GM19035 (cell line): Measurements from ENCODE around the gene CAMKK1.

Experiments
- ATAC-seq: cut with Tn5 transposase; IDR thresholded peaks from one replicate; pipeline ENCODE4 v1.9.1; 2021; ENCODE audit not compliant: unreplicated experiment

Gene CAMKK1

DNA sequence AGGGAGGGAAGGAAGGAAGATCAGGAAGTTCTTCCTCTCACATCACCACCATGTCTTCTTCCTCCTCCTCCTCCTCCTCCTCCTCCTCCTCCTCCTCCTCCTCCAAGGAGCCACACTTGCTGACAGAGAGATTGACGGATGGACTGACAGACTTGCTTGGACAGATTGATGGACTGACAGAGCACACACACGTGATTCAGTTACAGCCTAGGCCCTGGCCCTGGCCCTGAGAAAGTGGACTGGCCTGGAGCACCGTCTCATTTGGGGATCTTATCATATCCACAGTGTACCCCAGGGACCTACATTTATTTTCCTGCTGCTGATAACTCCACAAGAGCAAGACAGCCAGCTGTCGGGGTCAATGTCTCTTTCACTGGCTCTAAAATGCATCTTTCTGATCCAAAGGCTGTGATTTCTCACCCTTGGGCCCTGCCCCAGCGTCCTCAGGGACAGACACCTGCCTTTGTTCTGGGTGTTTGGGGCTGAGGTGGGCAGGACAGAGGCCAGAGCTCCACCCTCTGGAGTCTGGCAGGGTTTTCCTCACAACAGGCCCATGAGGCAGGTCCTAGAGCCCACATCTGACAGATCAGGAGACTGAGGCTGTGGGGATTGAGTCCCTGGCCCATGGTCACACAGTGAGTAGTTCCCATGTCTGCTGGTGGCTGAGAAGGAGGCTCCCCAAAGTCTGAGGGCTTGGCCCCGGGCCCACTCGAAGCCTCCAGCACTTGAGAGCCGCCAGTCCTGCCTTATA lies 25.7 kb upstream of the CAMKK1 start:
- no peak for ATAC-seq

DNA sequence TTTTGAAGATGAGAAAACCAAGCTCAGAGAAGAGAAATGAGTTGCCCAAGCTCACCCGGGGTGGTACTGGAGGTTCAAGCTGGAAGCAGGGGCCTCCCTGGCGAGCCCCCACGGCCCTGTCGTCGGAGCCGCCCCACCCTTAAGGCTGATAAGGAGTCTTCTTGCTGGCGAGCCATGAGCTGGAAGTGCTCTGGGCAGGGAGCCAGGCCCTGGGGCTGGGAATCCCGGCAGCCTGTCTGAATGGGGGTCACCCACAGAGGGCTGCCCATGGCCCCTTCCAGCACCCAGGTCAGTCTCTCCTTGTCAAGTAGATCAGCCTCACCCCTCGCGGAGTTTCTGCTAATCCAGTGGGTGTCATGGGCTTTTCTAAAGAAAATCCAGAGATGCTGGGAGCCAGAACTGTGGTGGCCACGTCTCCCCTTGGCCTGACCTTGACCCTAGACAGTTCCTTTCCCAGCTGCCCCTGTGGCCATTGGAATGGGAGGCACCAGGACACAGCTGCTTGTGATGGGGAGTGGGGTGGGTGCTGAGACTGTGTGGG lies 24.6 kb upstream of the CAMKK1 start:
- ATAC-seq: no peak

DNA sequence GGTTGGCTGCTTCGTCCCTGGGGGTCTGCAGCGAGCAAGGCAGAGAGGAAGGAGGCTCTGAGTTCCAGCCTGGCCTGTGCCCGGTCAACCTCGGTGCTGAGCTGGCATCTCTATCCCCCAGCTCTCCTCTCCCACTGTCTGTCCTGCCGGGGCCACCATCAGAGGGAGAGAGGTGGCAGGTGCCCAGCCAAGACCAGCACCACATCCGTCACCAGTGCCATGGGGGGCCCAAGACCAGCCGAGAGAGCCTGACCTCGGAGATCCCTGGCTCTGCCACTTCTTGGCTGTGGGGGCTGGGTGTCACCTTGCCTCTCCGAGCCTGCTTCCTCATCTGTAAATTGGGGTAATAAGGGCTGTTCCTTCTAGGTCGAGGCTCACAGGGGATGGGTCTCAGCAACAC lies 24.0 kb upstream of the CAMKK1 start:
- no peak for ATAC-seq

DNA sequence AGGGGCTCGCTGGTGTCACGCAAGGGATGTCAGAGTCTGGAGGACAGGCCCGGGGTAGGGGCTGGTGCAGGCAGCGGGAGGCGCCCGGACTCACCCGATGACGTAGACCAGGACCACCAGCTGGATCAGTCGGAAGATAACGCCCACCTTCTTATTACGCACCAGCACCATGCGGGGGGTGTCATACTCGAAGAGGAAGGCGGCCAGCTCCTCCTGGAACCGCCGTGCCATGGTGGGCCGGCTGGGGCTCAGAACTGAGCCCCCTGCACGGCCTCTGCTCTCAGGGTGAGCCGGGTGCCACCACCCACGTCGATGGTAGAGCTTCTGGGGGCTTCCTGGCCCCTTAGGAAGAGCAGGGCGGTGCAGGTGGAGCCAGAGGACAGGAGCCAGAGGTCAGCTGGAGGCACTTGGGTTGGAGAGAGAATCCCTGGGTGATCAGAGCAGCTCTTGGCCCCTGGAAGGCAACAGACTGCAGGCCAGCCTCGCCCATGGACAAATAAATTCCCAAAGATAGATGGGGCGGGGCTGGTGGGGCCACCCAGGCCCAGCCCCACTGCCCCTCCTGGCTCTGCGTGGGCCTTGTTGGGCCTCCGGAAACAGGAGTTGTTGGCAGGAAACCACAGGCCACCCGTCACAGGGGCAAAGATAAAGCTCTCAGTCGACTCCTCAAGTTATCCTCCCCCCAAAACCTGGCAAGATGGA lies 23.3 kb upstream of the CAMKK1 start, which contains the start of gene P2RX1:
TSS of gene P2RX1 (minus strand) at position 471 of the 702 bp plus-strand sequence. CDS start at position 231, 240 bp downstream.
- ATAC-seq: no peak

DNA sequence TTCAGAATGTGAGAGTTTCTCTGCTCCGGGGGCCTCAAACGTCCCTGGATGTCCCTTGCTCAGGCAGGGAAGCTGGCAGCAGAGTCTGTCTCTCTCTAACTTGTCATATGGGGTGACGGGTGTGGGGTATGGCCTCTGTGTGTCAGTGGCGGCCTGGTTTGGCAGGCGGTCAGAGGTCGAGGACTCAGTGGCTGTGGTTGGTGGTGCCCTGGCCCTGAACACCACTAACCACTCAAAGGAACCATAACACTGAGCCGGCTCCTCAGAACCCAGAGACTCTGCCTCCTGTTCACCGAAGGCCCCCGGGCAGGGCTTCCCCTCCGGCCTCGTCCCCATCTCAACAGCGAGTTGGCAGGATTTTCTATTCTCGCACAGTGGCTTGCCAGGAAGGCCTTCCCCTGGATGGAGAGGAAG lies 22.7 kb upstream of the CAMKK1 start:
- ATAC-seq: no peak

DNA sequence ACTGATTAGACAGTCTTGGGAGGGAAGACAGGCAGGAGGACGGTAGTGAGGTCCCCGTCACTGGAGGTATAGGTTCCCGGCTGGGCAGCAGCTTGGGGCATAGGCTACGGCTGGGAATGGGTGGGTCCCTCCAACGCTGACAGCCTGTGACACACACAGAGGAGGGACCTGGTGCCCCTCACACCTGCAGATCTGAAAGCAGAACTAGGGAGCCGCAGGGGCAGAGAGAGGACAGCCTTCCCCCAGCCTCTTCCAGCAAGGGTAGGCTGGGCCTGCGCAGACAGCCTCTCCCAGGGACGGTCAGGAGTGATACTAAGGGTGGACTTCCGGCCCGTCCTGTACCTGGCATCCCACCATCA lies 21.4 kb upstream of the CAMKK1 start:
- peak; percentile 41 for ATAC-seq

DNA sequence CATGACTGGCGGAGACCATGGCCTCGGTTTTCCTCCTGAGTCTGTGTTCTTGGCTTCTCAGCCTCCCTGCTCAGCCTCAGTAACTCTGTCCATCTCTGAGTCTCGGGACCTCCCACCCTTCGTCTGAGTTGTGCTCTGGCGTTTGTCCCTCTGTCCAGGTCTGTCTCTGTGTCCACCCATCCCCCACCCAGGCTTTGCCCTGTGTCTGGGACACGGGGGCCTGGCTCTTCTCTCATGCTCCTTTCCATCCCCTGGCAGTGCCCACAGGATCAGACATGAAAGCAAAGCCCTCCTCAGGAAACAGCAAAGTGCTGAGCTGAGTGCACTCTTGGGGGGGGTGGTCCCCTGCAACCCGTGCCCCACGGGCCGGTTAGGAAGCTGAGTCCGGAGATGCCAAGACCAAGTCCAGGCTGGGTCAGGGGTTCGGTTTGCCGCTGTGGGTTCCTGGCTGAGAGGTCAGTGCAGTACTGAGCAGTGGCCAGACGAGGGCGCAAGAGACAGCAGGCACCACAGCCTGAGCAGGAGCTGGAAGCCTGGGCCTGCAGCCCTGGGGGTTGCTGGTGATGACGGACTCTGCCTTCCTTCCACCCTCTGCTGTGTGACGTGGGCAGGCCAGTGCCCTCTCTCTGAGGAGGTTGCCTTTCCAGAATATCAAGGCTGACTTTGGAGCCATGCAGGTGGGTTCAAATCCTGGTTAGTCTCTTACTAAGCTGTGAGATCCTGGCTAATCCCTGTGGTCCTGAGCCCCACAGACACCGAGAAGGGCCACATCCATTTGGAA lies 20.9 kb upstream of the CAMKK1 start:
- ATAC-seq: peak; percentile 50

DNA sequence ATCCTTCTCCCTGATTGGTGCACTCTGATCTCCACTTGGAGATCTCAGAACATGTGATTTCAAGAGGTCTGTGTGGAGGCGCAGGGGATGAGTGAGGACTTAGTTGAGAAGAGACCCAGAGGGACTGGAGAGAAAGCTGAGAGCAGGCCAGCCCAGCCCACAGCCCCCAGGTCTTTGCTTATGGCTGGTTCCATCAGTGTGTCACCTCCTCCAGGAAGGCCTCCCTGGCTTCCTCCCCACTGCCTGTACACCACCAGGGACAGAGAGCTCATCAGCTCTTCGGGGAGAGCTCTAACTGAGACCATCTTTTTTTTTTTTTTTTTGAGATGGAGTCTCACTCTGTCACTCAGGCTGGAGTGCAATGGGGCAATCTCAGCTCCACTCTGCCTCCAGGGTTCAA lies 20.0 kb upstream of the CAMKK1 start:
- no peak for ATAC-seq

DNA sequence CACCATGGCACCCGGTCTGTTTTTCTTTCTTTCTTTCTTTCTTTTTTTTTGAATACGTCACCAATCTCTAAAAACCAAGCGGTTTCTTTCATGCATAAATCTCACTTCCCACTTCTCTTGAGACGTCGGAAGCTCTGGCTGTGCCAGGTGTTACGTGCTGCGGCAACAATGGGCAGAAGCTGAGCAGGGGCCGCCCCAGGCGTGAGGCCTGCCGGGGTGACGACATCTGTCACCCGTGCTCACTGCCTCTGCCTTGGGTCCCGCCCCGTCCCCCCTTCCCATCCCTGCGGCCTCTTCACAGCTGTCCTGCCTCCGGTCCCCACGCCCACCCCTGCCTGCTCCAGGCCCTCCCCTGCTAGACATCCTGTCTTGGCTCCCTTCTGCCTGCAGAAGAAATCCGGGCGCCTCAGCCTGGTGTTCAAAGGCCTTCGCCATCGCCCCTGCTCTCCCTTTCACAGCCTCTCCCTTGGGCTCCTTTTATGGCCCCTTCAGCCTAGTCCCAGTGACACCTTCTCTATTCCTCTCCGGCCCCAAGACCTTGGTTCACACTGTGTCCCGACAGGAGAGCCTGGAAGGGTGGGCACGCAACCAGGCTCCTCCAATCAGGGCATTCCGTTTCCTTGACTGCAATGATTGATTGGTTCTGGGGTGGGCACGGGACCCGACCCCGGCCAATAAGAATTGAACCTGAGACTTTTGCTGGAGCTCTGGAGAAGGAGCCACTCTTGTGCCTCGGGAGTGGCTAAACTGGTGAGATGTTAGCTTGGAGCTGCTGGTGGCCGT lies 18.6 kb upstream of the CAMKK1 start:
- peak; percentile 77 for ATAC-seq

DNA sequence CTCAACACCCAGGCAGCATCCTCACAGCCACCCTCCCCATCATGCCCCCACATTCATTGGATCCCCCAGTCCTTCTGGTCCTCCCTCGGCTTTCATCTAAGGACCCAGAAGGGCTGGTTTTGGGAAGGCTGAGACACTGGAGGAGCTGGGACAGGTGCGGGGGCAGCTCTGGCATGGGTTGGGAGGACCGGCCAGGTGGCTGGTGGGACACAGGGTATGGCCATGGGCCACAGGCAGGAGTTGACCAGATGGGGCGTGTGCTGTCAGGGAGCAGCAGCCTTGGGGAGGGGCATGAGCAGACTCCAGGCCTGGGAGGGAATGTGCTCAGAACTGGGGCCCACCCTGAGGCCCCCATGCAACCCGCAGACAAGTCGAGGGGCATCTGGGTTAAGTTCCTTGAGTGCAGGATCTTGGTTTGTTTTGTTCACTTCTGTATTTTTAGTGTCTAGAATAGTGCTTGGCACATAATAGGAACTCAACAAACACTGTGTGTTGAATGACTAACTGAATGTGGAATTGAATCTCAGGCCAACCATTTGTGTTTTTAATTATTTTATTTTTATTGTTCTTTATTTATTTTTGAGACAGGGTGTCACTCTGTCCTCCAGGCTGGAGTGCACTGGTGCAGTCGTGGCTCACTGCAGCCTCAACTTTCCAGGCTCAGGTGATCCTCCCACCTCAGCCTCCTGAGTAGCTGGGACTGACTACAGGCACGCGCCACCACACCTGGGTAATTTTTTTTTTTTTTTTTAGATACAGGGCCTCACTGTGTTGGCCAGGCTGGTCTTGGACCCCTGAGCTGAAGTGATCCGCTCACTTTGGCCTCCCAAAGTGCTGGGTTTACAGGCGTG lies 17.8 kb upstream of the CAMKK1 start:
- no peak for ATAC-seq

DNA sequence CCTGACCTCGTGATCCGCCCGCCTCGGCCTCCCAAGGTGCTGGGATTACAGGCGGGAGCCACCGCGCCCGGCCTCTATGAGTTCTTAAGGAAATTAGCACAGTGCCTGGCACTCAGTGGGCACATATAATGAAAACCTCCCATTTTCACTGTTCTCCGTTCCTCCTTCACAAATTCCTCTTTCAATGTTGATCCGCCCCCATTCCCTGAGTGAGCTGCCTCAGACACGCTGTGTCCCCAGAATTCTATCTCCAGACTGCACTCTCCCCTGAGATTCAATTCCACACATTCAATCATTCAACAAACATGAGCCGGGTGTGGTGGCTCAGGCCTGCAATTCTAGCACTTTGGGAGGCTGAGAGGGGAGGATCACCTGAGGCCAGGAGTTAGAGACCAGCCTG lies 16.4 kb upstream of the CAMKK1 start:
- ATAC-seq: no peak

DNA sequence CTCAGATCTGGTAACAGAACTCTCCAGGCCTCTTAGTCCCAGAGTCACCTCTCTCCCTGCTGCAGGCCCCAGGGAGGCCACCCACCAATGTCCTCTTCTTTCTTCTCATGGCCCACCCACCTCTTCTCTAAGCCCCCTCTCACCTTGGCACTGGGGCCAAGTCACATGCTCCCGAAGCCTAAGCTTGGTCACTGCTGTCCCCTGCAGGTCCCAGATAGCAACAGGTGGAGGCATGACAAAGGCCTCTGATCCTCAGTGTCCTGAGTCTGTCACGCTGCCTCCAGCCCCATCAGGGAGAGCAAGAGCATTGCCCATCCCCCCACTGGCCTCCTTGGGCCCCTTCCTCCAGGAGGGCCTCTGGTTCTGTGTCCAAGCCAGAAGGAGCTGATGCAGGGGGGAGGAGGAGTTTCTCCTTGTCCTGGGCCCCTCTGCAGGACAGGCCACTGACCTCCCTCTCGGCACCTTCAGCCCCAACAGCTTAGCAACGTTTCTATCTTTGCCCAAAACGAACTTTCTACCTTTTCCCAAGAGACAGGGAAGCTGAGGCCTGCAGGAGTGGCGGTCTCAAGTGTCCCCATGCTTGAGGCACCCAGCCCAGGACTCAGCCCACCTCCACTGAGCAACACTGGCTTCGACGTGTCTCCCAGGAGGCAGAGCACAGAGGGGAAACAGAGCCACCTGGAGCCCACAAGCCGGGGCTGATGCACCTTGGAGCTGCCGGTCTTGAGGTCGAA lies 14.8 kb upstream of the CAMKK1 start:
- no peak for ATAC-seq

DNA sequence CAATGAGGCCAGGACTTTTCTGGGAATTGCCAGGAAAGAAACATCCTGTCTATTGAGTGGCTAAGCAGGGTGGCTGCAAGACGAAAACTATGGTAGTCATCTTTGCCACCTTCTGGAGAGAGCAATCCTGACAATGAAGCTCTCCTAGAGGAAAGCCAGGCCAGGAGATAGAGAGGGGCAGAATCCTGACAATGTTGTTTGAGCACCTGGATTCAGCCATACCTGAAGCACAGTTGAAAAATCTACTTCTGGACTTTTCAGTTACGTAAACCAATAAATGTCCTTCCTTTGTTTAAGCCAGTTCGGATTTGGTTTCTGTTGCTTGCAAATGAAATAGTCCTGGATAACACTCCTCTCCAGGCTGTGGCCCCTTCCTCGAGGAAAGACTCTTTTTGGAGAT lies 14.0 kb upstream of the CAMKK1 start:
- no peak for ATAC-seq

DNA sequence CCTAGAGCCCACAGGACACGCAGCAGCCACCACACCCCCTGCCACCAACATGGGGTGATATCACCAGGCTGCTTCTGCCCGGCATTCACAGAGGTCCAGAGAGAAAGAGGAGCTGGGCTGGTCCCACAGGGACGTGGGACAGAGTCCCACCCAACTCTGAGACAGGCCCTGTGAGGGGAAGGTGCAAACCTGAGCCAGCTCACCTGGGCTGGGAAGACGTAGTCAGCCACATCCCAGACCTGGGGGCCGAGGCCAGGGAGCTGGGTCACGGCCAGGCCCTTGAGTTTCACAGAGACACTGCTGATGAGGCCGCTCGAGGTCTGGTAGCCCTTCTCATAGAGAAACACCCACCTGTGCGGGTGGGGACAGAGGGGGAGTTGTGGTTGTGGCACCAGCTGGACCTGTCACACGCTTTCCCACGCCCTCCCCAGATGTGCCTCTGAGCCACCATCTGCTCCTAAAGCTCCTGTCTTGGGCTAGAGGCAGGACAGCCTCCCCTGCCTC lies 12.2 kb upstream of the CAMKK1 start:
- ATAC-seq: no peak

DNA sequence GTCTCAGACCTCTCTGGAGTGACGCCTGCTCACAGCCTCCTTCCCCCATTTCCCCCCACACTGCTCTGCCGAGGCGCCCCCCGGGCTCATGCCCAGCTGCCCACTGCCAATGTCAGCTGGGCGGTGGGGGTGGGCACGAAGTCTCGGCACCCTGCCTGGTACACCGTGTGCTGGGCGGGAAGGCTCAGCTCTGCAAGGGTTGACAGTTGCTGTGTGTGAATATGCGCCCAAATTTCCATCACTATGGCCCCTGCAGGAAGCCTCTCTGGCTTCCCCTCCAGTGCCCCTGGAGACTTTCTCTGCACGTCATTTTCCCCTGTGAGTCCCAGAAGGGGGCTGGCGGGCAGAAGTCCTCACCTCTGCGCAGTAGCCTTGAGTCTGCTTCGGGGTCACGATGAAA lies 11.6 kb upstream of the CAMKK1 start:
- no peak for ATAC-seq

DNA sequence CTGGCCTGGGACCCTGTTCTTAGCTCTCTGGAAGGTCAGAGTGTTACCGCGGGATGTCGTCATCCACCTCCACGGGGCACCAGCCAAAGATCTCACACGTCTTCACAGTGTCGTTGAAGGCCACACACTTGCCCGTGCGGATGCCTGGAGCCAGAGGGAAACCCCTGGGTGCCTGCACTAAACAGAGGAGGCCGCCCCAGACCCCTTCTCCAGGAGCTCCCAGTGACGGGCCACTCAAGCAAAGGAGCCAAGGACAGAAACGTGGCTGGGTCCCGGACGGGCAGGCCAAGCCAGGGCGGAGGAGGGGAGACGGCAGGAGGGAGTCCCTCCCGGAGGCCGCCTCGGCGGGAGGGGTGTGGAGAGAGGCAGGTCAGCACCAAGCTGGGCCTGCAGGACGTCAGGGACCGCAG lies 11.0 kb upstream of the CAMKK1 start:
- ATAC-seq: no peak

DNA sequence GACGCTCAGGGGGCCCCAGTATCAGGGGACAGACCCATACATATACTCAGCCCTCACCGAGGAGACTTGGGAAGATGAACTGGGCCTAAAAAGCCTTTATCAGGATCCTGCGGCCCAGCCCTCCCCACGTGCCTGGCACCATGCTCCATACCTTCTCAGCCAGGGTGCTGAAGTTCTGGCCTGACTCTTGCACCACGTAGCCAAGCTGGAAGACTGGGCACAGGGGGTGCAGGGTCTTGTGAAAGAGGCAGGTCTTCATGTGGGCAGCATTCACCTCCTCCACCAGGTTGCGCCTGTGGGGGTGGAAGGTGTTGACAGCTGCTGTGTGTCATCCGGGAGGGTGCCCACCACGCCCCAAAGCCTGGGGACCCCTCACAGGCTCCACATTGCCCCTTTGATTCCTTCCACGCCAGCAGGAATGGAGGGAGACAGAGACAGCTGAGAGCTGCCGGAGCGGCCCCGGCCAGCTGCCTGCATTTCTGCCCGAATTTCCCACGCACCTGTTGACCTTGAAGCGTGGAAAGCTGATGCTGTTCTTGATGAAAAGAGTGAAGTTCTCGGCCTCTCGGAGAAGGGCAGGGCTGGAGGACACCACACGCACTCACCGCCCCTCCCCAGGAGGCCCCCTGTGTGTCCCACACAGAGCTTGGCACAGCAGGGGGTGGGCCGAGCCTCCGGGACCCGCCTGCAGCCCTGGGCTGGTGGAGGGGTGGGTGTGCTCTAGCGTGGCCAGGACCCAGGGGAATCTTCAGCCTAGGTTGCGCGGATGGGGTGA lies 10.4 kb upstream of the CAMKK1 start:
- no peak for ATAC-seq

DNA sequence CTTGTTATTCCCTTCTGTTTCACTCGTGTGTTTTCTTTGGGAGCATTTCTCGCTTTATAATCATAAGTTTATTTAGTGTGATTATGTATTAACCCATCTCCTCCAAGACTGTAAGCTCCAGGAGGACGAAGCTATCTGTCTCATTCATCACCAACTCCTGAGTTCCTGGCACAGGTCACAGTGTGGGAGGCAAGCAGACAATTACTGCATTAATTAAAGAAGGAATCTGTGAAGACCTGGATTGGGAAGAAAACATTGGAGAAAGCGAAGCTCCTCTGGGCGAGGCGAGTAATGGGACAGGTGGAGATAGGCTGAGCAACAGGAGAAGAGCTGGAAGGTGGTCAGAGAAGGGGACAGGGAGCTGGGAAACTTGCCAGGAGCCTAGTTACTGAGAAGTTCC lies 7.8 kb upstream of the CAMKK1 start:
- ATAC-seq: no peak
